ENCODE data around the gene SLC44A3. TPM values are rescaled to one million over a fixed set of nuclear protein-coding genes. Genes with fewer than 3 reads are reported as not detected.

The SLC44A3 gene
- total and polyA plus RNA-seq, 7 donors = 1.2 to 28.5 (median 4.7) TPM

GRCh38 chr1:94886361-94886760 is 66.2 kb downstream of the SLC44A3 start:
- TF ChIP-seq POLR2A (IDR thresholded peaks at IDR 0.05) (no peak), CTCF (IDR thresholded peaks at IDR 0.05) (no peak), EP300 (IDR thresholded peaks at IDR 0.05) (no peak), POLR2AphosphoS5 (IDR thresholded peaks at IDR 0.05) (no peak)
- intact Hi-C loops (cut with DNase I) = no loop called here
- Histone ChIP-seq H3K4me3 (no peak overlapping the region), H3K4me1 (peaks cover 0 to 18% (median 12%) of the 10 kb centered on the region in 4 donors), H3K36me3 (peaks cover 0 to 2% (median 0%) of the 10 kb centered on the region in 4 donors), H3K27ac (no peak overlapping the region), H3K9me3 (no peaks in the 10 kb centered on the region), H3K27me3 (no peaks in the 10 kb centered on the region)
- DNase-seq = no peak
- WGBS, 2 donors = 84 to 90% methylated on average over 5 of the region's 5 CpGs

GRCh38 chr1:94887106-94887505 is 66.9 kb downstream of the SLC44A3 start:
- intact Hi-C loops (cut with DNase I) = no loop called here
- WGBS, 2 donors = 68 to 77% methylated on average over 3 of the region's 3 CpGs
- H3K36me3 ChIP-seq = peaks cover 0 to 10% (median 0%) of the 10 kb centered on the region in 4 donors
- H3K9me3 ChIP-seq = no peaks in the 10 kb centered on the region
- no peak overlapping the region for H3K27ac ChIP-seq
- H3K4me1 ChIP-seq = peaks cover 0 to 18% (median 12%) of the 10 kb centered on the region in 4 donors
- TF ChIP-seq POLR2A (IDR thresholded peaks at IDR 0.05) (no peak), POLR2AphosphoS5 (IDR thresholded peaks at IDR 0.05) (no peak), CTCF (IDR thresholded peaks at IDR 0.05) (no peak), EP300 (IDR thresholded peaks at IDR 0.05) (no peak)
- H3K27me3 ChIP-seq = no peaks in the 10 kb centered on the region
- H3K4me3 ChIP-seq = no peak overlapping the region
- DNase-seq = no peak

- Histone ChIP-seq H3K27me3 (no peaks in the 10 kb centered on the region), H3K27ac (no peak overlapping the region), H3K4me1 (peaks cover 0 to 18% (median 12%) of the 10 kb centered on the region in 4 donors), H3K9me3 (no peaks in the 10 kb centered on the region), H3K4me3 (no peak overlapping the region), H3K36me3 (peaks cover 0 to 11% (median 0%) of the 10 kb centered on the region in 4 donors)
- 46 to 66% methylated on average over 4 of the region's 4 CpGs for WGBS, 2 donors
- TF ChIP-seq POLR2A (IDR thresholded peaks at IDR 0.05) (no peak), EP300 (IDR thresholded peaks at IDR 0.05) (no peak), CTCF (IDR thresholded peaks at IDR 0.05) (no peak), POLR2AphosphoS5 (IDR thresholded peaks at IDR 0.05) (no peak)
- intact Hi-C loops (cut with DNase I) = no loop called here
- no peak for DNase-seq
Measured at GRCh38 chr1:94887603-94888171, 67.5 kb downstream of the SLC44A3 start.

- WGBS, 2 donors = 76 to 86% methylated on average over 3 of the region's 3 CpGs
- Histone ChIP-seq H3K4me1 (peaks cover 0 to 16% (median 12%) of the 10 kb centered on the region in 4 donors), H3K9me3 (no peaks in the 10 kb centered on the region), H3K36me3 (peaks cover 0 to 11% (median 0%) of the 10 kb centered on the region in 4 donors), H3K27ac (no peak overlapping the region), H3K4me3 (no peak overlapping the region), H3K27me3 (no peaks in the 10 kb centered on the region)
- DNase-seq = no peak
- intact Hi-C loops (cut with DNase I) = no loop called here
- TF ChIP-seq POLR2A (IDR thresholded peaks at IDR 0.05) (no peak), POLR2AphosphoS5 (IDR thresholded peaks at IDR 0.05) (no peak), CTCF (IDR thresholded peaks at IDR 0.05) (no peak), EP300 (IDR thresholded peaks at IDR 0.05) (no peak)
Measured at GRCh38 chr1:94888201-94888600, 68.0 kb downstream of the SLC44A3 start.
